Lower lobe of right lung (tissue), 2 donors: ENCODE measurements around the gene JARID2. TPM values are rescaled to one million over a fixed set of nuclear protein-coding genes. Genes with fewer than 3 reads are reported as not detected.

Source experiments
- ATAC-seq, 2 donors: fragments of 200-7000 bp; cut with Tn5 transposase; one replicate each; pipeline ENCODE4 v1.9.1; 2020 to 2022; ENCODE audit warnings: mild to moderate bottlenecking in 2 of 2, moderate library complexity in 2 of 2
- DNase-seq: peaks from one replicate; pipeline ENCODE4 v3.0.0-alpha.2; 2020
- H3K27ac ChIP-seq: fragments of 200-600 bp; one replicate; pipeline ENCODE4 v1.8.0; 2022
- H3K27me3 ChIP-seq: fragments of 200-600 bp; one replicate; pipeline ENCODE4 v1.8.0; 2022; ENCODE audit warnings: low read depth
- H3K36me3 ChIP-seq: fragments of 200-600 bp; one replicate; pipeline ENCODE4 v1.8.0; 2022; ENCODE audit warnings: mild to moderate bottlenecking
- H3K4me1 ChIP-seq: fragments of 200-600 bp; one replicate; pipeline ENCODE4 v1.8.0; 2022
- H3K4me3 ChIP-seq: fragments of 200-600 bp; one replicate; pipeline ENCODE4 v1.8.0; 2022; ENCODE audit warnings: mild to moderate bottlenecking
- H3K9me3 ChIP-seq: fragments of 200-600 bp; one replicate; pipeline ENCODE4 v1.8.0; 2022
- intact Hi-C: fragments of 100-400 bp; cut with DNase I; formaldehyde crosslinking; loops from one replicate; pipeline ENCODE4 v1.11.0; 2022
- total RNA-seq: library from RNA; stranded (reverse); fragmentation: NEBNext Ultra II Directional; extraction: Animal tissue kit (Norgen Biotek cat#: 25700); gene quantifications from one replicate; pipeline ENCODE4 v1.2.1, GENCODE V29; 2021
- TF ChIP-seq, protein P1 (sequence below): fragments of 200-600 bp; IDR thresholded peaks from one replicate; pipeline ENCODE4 v1.8.0; 2022; ENCODE audit warnings: antibody characterized with exemption, mild to moderate bottlenecking
- donor health status: DM: no; HTN: yes; CAD: no; lungs with severe emphysema.

JARID2 gene
- total RNA-seq, 1 donor from 2014 or later = 16.0 TPM

DNA sequence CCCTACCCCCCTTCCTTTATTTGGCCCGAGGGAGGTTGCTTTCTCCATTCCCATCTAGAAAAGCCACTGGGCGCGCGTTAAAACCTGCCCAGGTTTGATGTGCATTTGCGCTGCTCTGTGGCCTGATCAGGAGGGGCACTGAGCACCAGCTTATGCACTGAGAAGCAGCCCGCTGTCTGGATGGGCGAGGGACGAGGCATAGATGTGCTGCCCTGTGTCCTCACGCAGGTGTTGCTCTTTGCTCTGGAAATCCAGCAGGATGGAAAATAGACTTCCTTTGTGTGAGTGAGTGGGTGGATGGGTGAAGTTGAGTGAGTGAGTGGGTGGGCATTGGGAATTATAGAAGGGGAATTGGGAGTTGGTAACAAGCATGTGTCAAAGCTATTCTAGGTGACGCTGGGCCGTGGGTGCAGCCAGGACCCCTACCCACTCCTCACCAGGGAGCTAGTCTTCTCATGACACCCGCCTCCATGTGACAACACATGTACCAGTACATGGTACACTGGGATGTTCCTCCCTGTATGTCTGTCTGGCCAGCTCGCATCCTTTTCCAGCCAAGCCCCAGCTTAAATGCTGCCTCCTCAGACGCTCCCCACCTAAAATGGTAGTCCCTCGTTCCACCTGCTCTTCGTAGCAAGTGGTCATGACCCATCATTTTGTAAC lies 254.3 kb downstream of the JARID2 start:
- peaks cover 8% of the 10 kb centered on the region for H3K4me1 ChIP-seq
- no peak for ATAC-seq
- TF ChIP-seq, protein P1, sequence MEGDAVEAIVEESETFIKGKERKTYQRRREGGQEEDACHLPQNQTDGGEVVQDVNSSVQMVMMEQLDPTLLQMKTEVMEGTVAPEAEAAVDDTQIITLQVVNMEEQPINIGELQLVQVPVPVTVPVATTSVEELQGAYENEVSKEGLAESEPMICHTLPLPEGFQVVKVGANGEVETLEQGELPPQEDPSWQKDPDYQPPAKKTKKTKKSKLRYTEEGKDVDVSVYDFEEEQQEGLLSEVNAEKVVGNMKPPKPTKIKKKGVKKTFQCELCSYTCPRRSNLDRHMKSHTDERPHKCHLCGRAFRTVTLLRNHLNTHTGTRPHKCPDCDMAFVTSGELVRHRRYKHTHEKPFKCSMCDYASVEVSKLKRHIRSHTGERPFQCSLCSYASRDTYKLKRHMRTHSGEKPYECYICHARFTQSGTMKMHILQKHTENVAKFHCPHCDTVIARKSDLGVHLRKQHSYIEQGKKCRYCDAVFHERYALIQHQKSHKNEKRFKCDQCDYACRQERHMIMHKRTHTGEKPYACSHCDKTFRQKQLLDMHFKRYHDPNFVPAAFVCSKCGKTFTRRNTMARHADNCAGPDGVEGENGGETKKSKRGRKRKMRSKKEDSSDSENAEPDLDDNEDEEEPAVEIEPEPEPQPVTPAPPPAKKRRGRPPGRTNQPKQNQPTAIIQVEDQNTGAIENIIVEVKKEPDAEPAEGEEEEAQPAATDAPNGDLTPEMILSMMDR = no peak
- H3K4me3 ChIP-seq = no peak overlapping the region
- H3K27ac ChIP-seq = no peak overlapping the region
- no peaks in the 10 kb centered on the region for H3K9me3 ChIP-seq
- intact Hi-C loops = no loop called here
- no peak for DNase-seq
- H3K27me3 ChIP-seq = no peaks in the 10 kb centered on the region
- H3K36me3 ChIP-seq = peaks cover 57% of the 10 kb centered on the region

DNA sequence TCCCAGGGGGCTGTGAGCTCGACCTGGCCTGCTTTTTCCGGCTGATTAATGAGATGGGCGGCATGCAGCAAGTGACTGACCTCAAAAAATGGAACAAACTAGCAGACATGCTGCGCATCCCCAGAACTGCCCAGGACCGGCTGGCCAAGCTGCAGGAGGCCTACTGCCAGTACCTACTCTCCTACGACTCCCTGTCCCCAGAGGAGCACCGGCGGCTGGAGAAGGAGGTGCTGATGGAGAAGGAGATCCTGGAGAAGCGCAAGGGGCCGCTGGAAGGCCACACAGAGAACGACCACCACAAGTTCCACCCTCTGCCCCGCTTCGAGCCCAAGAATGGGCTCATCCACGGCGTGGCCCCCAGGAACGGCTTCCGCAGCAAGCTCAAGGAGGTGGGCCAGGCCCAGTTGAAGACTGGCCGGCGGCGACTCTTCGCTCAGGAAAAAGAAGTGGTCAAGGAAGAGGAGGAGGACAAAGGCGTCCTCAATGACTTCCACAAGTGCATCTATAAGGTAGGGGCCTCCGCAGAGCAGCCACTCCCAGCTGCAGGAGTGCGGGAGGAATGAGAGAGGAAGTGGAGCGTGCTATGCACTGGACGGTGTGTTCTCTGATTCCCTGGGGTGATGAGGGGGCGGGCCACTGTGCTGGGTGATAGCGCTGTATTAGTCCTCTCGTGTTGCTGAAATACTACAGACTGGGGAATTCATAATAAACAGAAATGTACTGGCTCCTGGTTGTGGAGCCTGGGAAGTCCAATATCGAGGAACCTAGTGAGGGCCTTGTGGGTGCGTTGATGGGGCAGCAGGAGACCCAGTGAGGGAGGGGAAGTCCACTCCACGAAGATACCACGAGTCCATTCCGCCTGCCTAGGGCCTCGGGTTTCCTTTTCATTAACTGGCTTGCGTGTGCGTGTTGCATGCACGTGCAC lies 255.3 kb downstream of the JARID2 start:
- H3K9me3 ChIP-seq = no peaks in the 10 kb centered on the region
- DNase-seq (no peak), ATAC-seq (no peak)
- intact Hi-C loops = no loop called here
- TF ChIP-seq, protein P1 = no peak
- H3K36me3 ChIP-seq = peaks cover 57% of the 10 kb centered on the region
- no peaks in the 10 kb centered on the region for H3K27me3 ChIP-seq
- no peak overlapping the region for H3K27ac ChIP-seq
- H3K4me1 ChIP-seq = peaks cover 12% of the 10 kb centered on the region
- no peak overlapping the region for H3K4me3 ChIP-seq

DNA sequence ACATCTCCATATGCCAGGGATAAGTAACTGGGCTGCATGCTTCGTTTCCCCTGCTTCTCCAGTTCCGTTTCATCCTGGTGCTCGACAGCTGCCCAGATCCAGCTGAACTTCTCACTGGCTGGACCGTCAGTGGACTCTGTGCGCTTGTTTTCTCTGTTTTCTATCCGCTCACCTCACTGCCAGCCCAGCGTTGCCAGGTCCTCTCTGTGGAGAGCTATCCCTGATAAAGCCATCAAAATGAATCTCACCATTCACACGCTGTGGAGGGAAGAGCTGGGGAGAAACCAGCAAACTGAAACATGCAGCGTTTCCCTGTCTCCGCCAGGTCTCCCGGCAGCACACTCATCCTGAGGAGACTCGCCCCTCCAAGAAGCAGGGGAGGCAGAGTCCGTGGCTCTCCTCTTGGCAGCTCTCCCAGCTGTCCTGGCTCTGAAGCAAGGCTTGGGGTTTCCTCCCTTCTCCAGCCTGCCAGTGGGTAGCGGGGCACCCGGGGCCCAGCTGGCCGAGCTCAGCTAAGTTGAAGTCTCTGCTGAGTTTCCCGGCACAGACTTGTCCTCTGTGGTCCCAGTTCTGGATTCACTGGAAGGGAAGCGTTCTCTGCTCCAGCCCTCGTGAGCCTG lies 256.1 kb downstream of the JARID2 start:
- no peaks in the 10 kb centered on the region for H3K27me3 ChIP-seq
- no peak for ATAC-seq
- TF ChIP-seq, protein P1 = no peak
- no peak overlapping the region for H3K27ac ChIP-seq
- no peak for DNase-seq
- H3K4me1 ChIP-seq = peaks cover 12% of the 10 kb centered on the region
- H3K9me3 ChIP-seq = no peaks in the 10 kb centered on the region
- peaks cover 57% of the 10 kb centered on the region for H3K36me3 ChIP-seq
- H3K4me3 ChIP-seq = no peak overlapping the region
- intact Hi-C loops = no loop called here

DNA sequence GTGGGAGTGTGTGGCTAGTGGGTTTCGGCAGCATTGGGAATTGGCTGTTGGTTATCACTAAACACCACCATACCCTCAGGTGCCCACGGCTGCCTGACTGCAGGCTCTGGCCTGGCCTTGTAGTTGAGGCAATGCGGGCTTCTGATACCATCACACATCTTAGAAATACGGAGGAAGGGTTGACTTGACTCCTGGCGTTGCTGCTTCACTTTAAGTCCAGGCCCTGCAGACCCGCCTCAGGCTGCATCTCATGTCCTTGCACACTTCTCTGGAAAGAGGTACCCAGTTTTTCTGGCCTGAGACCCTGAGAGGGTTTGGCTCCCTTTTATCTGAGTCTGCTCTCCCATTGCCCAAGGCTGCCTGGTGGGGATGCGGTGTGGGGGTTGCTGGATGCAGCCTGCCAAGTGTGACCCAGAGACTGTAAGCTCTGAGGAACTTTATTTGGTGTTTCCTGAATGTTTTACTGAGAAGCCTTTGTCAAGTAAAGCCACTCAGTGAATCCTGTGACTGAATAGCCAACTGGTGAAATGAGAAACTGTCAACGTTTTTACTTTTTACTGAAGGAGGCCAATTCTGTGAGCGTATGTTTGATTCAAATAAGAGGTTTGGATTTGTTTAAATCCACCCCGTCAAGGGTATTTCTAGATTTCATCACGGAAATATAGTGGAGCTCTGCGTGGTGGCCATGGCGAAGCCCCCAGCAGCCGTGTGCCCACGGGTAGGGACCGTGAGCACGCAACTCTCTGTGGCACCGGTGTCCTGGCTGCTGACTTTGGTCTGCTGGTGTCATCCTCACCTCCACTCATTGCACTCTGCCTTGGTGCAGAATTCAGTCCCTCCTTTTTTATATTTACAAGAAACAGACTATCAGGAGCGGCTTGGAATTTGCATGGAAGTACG lies 256.8 kb downstream of the JARID2 start:
- Histone ChIP-seq H3K27me3 (no peaks in the 10 kb centered on the region), H3K9me3 (no peaks in the 10 kb centered on the region), H3K27ac (no peak overlapping the region), H3K4me3 (no peak overlapping the region), H3K36me3 (peaks cover 57% of the 10 kb centered on the region), H3K4me1 (peaks cover 12% of the 10 kb centered on the region)
- DNase-seq (no peak), ATAC-seq (no peak)
- intact Hi-C loops = no loop called here
- TF ChIP-seq, protein P1 = no peak

DNA sequence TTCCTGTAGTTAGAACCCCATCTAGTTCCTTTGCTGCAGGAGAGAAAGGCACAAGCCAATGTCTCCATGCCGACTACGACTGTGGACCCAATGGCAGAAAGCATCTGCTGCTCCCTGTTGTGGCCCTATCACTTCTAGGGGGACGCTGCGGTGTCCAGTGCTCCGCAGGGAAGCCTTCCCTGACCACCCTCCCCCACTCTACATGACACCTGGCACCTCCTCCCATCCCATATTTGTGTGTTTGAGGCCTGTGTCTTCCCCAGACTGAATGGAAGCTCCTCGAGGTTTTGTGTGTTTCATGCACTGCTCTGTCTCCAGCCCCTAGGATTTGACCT lies 257.4 kb downstream of the JARID2 start:
- intact Hi-C loops = no loop called here
- TF ChIP-seq, protein P1 = no peak

More for the DNA sequence above, 257.4 kb downstream of the JARID2 start:
- Histone ChIP-seq H3K27me3 (no peaks in the 10 kb centered on the region), H3K36me3 (peaks cover 61% of the 10 kb centered on the region), H3K4me1 (peaks cover 12% of the 10 kb centered on the region), H3K4me3 (no peak overlapping the region), H3K27ac (no peak overlapping the region), H3K9me3 (no peaks in the 10 kb centered on the region)
- no peak for ATAC-seq
- no peak for DNase-seq
